GM18526 (cell line): Measurements from ENCODE around the gene SPAG17.

Experiments used
- POLR2A ChIP-seq: IDR thresholded peaks from 3 replicates; pipeline ENCODE4 v1.6.1; 2011; ENCODE audit not compliant: insufficient read length; ENCODE audit errors: extremely low read depth

SPAG17 gene

GRCh38 chr1:117930484-117930883 lies 254.5 kb downstream of the SPAG17 start:
- no peak for TF ChIP-seq POLR2A

GRCh38 chr1:117930173-117930447 lies 254.9 kb downstream of the SPAG17 start:
- no peak for TF ChIP-seq POLR2A

DNA sequence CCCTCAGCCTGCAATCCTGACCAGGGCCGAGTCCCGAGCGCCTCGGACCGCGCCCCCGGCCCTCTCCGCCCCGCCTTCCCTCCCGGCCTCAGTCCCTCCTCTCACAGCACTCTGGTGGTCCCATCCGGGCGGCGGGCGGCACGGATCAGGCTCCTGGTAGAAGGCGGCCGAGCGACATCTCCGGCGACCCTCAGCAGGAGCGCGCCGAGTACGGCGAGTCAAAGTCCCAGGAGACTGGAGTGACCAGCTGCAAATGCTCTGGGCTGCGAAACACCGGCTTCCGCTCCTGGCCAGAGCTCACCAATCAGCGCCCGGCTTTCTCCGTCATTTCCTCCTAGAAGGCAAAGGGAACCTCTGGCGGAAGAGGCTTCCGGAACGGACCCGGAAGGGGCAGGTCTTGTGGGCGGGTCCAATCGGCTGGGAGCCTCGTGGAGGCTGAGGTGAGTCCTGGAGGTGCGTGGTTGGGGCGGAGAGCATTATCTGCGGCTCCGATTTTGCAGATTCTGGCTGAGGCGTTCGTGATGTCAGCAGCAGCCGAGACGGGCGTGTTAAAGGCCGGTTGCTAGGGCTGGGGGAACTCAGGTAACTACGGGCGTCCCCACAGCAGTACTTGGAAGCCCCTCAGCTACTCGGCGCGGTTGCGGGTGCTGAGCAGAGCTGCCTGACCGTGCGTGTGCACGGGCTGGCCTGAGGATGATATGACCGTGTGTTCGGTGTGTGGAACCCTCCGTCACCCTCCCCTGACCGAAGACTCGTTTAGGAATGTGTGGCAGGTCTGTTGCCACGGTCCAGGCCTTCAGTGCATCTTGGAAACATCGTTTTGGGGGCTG lies 255.5 kb downstream of the SPAG17 start, which contains the start of the genes GDAP2 and WDR3:
TSS of gene GDAP2 (minus strand) at position 279 of the 830 bp plus-strand sequence. CDS start 9,264 bp downstream, outside the sequence.
TSS of gene WDR3 (plus strand) at position 397 of the 830 bp plus-strand sequence. CDS start 3,581 bp downstream, outside the sequence.
- TF ChIP-seq POLR2A = peak; percentile 79

DNA sequence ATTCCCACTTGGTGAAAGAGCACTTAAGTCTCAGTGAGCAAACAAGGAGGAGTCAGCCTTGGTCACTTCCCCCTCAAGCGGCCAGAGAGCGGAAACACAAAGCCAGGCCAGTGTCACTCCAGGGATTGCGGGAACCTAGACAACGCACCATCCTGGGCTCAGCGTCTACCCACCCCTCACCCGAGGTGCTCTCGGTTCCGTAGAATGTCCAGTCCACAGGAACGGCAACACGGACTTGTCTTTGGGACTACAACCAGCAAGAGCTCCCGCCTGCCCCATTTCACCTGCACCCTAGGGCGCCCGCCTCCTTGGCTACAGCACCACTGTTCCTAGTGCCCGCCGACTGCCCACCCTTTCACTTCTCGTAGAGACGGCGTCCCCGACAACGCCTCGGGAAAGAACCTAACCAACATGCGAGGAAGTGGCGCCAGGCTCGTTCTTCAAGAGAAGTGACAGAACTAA lies 256.1 kb downstream of the SPAG17 start:
- no peak for TF ChIP-seq POLR2A

DNA sequence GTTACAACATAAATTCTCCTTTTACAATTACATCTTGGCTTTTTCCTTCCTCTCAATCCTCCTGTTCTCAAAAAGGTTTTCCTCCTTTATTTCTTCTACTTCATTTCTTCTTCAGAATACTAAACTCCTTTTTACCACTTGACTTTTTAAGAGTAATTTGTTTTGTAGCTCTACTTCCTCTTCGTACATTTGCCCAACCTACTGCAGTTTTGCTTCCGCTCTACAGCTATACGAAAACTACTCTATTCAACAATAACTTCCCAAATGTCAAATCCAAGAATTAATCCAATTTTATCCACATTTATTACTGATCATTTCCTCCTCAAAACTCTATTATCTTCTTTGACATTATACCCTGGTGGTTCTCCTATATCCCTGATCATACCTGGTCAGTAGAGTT lies 259.0 kb downstream of the SPAG17 start:
- no peak for TF ChIP-seq POLR2A

- no peak for TF ChIP-seq POLR2A
Observed at GRCh38 chr1:117921991-117922390, 263.0 kb downstream of the SPAG17 start.

- TF ChIP-seq POLR2A = no peak
Observed at GRCh38 chr1:117919376-117919775, 265.7 kb downstream of the SPAG17 start.

GRCh38 chr1:117911051-117911450 lies 274.0 kb downstream of the SPAG17 start:
- no peak for TF ChIP-seq POLR2A

GRCh38 chr1:117905019-117905418 lies 280.0 kb downstream of the SPAG17 start:
- no peak for TF ChIP-seq POLR2A

DNA sequence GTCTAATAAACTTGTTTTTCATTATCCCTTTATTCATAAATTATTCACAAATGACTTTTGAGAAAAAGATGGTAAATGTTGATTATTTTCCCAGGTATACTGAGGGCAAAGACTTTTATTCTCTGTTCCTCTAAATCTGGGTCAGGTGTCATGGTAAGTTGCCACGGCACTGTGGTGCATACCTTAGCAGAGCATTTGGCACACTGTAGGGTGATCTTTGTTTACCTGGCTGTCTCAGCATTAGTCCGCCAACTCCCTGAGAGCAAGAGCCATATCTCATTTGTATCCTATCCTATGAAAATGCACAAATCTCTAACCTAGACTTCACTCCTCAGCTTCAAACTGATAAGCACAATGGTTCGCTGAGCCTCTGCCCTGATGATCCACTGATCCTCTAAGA lies 280.5 kb downstream of the SPAG17 start:
- TF ChIP-seq POLR2A = no peak
